Retinal pigment epithelial cell (primary cell): ENCODE results near the gene PRDM16.

Experiments used
- DNase-seq: peaks from one replicate; pipeline ENCODE4 v3.0.0-alpha.2; 2010; ENCODE audit warnings: low read depth
- H3K4me3 ChIP-seq: 2 replicates; pipeline ENCODE4 v1.5.1; 2011; ENCODE audit warnings: mild to moderate bottlenecking, low read length, control low read depth, moderate library complexity
- CTCF ChIP-seq: conservative IDR thresholded peaks from 2 replicates; pipeline ENCODE4 v1.5.1; 2011; ENCODE audit warnings: low read depth, low read length, control low read depth, inconsistent platforms

The PRDM16 gene

DNA sequence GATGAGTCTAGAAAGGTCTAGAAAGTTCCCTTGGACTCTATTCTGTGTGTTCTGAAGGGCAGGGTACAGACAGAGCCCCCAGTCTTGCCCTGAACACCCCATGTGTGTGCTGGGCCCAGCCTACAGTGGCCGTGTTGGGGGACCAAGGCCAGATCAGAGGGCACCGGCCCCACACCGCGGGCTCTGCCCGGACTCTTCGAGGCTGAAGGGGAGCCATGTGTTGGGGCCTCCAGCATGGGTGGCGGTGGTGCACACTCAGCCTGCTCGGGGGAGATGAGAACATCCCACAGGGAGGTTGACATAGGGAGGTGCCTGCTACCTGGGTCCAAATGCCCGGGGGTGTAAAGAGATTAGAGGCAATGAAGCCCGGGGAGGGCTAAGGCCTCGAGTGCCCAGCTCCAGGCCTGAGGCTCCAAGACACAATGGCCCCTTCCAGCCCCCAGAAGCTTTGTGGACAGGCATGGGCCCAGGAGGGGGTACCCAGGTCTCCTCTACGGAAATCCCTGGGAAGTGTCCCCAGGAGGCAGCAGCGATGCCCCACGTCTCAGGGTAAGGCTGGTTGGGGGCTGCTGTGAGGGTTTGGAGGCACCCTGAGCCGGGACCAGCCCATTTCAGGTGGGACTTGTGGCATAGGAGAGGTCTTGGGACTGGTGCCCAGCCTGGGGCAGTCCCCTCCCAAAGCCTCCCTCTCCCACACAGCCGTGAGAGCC, 397.5 kb downstream of the PRDM16 start:
- H3K4me3 ChIP-seq, result no peak overlapping the region
- TF ChIP-seq CTCF, result no peak
- DNase-seq, result no peak

GRCh38 chr1:3467096-3468036, 398.4 kb downstream of the PRDM16 start:
- TF ChIP-seq CTCF, result no peak
- DNase-seq, result no peak

GRCh38 chr1:3468236-3469103, 399.5 kb downstream of the PRDM16 start:
- no peak for DNase-seq
- H3K4me3 ChIP-seq, result no peak overlapping the region

More at GRCh38 chr1:3467096-3468036, 398.4 kb downstream of the PRDM16 start:
- H3K4me3 ChIP-seq, result no peak overlapping the region

DNA sequence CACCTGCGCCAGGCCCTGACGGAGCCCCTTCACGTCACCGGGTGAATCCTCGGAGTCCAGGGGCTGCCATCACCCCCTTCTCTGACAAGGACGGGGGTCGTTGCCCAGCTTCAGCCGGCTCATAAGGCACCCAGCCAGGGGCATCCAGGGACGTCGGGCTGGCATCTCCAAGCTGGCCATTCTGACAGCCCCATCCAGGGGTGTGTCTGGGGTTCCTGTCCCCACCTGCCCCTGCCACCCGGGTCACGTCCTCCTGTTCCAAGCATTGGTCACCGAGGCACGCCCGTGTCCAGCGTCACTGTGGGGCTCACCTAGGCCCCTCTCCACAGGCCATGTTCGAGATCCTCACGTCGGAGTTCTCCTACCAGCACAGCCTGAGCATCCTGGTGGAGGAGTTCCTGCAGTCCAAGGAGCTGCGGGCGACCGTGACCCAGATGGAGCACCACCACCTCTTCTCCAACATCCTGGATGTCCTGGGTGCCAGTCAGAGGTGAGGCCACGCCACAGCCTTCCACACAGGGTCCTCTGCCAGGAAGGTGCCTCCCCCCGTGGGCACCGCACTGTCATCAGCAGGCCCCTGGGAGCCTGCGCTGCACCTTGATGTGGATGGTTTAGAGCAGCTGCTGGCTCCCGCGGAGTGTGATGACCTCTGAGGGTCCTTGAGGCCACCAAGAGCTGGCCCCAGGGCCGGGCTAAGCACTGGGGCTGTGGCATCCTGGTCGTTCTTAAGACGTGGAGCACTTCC, 400.3 kb downstream of the PRDM16 start:
- no peak overlapping the region for H3K4me3 ChIP-seq
- no peak for TF ChIP-seq CTCF
- no peak for DNase-seq

More at GRCh38 chr1:3468236-3469103, 399.5 kb downstream of the PRDM16 start:
- no peak for TF ChIP-seq CTCF

- H3K4me3 ChIP-seq, result no peak overlapping the region
- no peak for TF ChIP-seq CTCF
- no peak for DNase-seq
These were observed 401.0 kb downstream of the PRDM16 start for GRCh38 chr1:3469849-3470649.
